ENCODE measurements around the gene PKDCC. TPM values are rescaled to one million over a fixed set of nuclear protein-coding genes. Genes with fewer than 3 reads are reported as not detected.
A peak's percentile ranks its signal among the peaks of the same experiment; 100 is the strongest.

The PKDCC gene
- polyA plus RNA-seq, 2 donors: 3.7 to 6.2 TPM

DNA sequence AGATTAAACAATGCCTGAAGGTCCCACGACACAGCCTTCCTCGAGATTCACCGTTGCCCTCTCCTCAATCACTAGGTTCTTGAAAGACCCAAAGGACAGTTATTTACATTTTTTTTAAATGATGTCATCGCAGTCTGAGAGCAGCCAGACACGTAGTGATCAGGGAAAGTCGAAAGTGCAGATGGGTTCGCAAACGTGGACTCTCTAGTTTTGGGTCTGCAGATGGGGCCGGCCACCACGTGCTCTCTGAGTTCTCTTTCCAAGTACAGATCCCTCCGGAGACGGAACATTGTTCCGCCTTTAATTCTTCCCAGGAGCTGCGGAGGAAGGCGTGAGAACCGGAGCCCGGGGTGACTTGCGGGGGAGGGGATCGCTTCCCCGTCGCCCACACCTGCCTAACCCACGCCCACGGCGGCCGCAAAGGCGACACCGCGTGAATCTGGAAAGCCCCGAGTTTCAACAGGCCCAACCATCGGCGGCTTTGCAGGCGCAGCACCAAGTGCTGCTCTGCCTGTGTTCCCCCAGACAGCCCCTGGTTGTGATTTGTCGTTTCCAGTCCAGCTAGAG, 54.3 kb downstream of the PKDCC start:
- H3K9me3 ChIP-seq (ENCODE audit: control insufficient read depth in 2 of 2, insufficient read depth in 1 of 2, low read depth in 1 of 2, low read length in 1 of 2): no peaks in the 10 kb centered on the region
- H3K4me1 ChIP-seq (ENCODE audit: control insufficient read depth in 2 of 2, insufficient read depth in 2 of 2, low read length in 1 of 2): peaks cover 8 to 10% of the 10 kb centered on the region in 2 donors
- H3K36me3 ChIP-seq (ENCODE audit: control insufficient read depth in 2 of 2, insufficient read depth in 2 of 2, low read length in 1 of 2): no peaks in the 10 kb centered on the region
- WGBS, 2 donors: 4 to 6% methylated on average over 33 of the region's 33 CpGs
- H3K27ac ChIP-seq (ENCODE audit: low read depth in 2 of 2, low read length in 1 of 2): peak overlapping the region; percentile 65 to 77
- no peaks in the 10 kb centered on the region for H3K27me3 ChIP-seq (ENCODE audit: control insufficient read depth in 1 of 2, insufficient read depth in 2 of 2, low read length in 2 of 2)
- H3K4me3 ChIP-seq (ENCODE audit: low read depth in 1 of 2, low read length in 2 of 2): peak overlapping the region; percentile 39 to 46

GRCh38 chr2:42102591-42103450, 55.0 kb downstream of the PKDCC start:
- peaks cover 8 to 10% of the 10 kb centered on the region in 2 donors for H3K4me1 ChIP-seq (ENCODE audit: control insufficient read depth in 2 of 2, insufficient read depth in 2 of 2, low read length in 1 of 2)
- no peaks in the 10 kb centered on the region for H3K9me3 ChIP-seq (ENCODE audit: control insufficient read depth in 2 of 2, insufficient read depth in 1 of 2, low read depth in 1 of 2, low read length in 1 of 2)
- H3K27ac ChIP-seq (ENCODE audit: low read depth in 2 of 2, low read length in 1 of 2): peak overlapping the region; percentile 65 to 70
- no peak overlapping the region for H3K4me3 ChIP-seq (ENCODE audit: low read depth in 1 of 2, low read length in 2 of 2)
- H3K36me3 ChIP-seq (ENCODE audit: control insufficient read depth in 2 of 2, insufficient read depth in 2 of 2, low read length in 1 of 2): no peaks in the 10 kb centered on the region
- WGBS, 2 donors: 53 to 61% methylated on average over 24 to 25 of the region's 25 CpGs
- no peaks in the 10 kb centered on the region for H3K27me3 ChIP-seq (ENCODE audit: control insufficient read depth in 1 of 2, insufficient read depth in 2 of 2, low read length in 2 of 2)

DNA sequence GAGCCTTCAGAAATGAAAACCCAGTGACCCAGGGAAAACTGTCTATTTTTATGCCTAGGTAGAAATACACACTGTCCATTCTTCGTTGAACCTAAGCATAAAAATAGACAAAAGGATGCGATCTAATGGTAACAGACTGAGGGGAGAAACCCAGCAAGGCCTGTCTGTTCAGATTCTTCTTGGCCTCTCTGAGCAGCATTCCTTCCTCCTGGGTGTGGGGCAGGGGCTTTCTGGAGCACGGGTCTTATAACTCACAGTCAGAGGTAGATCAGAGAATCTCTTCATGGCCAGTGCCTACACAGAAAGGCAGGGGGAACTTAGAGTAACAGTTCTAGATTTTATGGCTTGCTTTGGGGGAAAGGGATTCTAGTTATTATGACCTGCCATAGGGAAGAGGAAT, 56.0 kb downstream of the PKDCC start:
- Histone ChIP-seq H3K4me3 (ENCODE audit: low read depth in 1 of 2, low read length in 2 of 2) (no peak overlapping the region), H3K36me3 (ENCODE audit: control insufficient read depth in 2 of 2, insufficient read depth in 2 of 2, low read length in 1 of 2) (no peaks in the 10 kb centered on the region), H3K4me1 (ENCODE audit: control insufficient read depth in 2 of 2, insufficient read depth in 2 of 2, low read length in 1 of 2) (peaks cover 8 to 10% of the 10 kb centered on the region in 2 donors), H3K27ac (ENCODE audit: low read depth in 2 of 2, low read length in 1 of 2) (no peak overlapping the region), H3K27me3 (ENCODE audit: control insufficient read depth in 1 of 2, insufficient read depth in 2 of 2, low read length in 2 of 2) (no peaks in the 10 kb centered on the region), H3K9me3 (ENCODE audit: control insufficient read depth in 2 of 2, insufficient read depth in 1 of 2, low read depth in 1 of 2, low read length in 1 of 2) (no peaks in the 10 kb centered on the region)
- WGBS, 2 donors: 67 to 68% methylated on average over 3 of the region's 3 CpGs

DNA sequence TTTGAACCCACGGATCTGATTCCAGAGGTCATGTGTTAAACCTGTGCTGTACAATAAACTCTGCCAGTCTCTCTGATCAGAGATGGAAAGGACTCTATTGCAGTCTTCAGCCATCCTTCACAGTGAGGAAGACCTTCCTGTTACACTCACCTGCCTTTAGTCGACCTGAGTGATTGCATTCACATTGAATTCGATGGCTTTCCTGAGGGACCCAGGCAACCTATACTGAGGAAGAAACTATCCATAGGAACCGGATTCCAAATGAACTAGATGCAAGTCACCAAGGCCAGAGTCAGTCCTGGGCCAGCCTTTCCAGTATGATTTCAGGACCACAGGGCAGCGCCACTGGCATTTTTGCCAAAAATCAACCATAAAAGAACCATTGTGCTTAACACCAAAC, 56.8 kb downstream of the PKDCC start:
- Histone ChIP-seq H3K9me3 (ENCODE audit: control insufficient read depth in 2 of 2, insufficient read depth in 1 of 2, low read depth in 1 of 2, low read length in 1 of 2) (no peaks in the 10 kb centered on the region), H3K4me1 (ENCODE audit: control insufficient read depth in 2 of 2, insufficient read depth in 2 of 2, low read length in 1 of 2) (peaks cover 5 to 12% of the 10 kb centered on the region in 2 donors), H3K27me3 (ENCODE audit: control insufficient read depth in 1 of 2, insufficient read depth in 2 of 2, low read length in 2 of 2) (no peaks in the 10 kb centered on the region), H3K4me3 (ENCODE audit: low read depth in 1 of 2, low read length in 2 of 2) (no peak overlapping the region), H3K27ac (ENCODE audit: low read depth in 2 of 2, low read length in 1 of 2) (no peak overlapping the region), H3K36me3 (ENCODE audit: control insufficient read depth in 2 of 2, insufficient read depth in 2 of 2, low read length in 1 of 2) (no peaks in the 10 kb centered on the region)
- WGBS, 2 donors: 86 to 89% methylated on average over 5 of the region's 5 CpGs

GRCh38 chr2:42105330-42106256, 57.8 kb downstream of the PKDCC start:
- H3K9me3 ChIP-seq (ENCODE audit: control insufficient read depth in 2 of 2, insufficient read depth in 1 of 2, low read depth in 1 of 2, low read length in 1 of 2): no peaks in the 10 kb centered on the region
- 64 to 68% methylated on average over 14 of the region's 14 CpGs for WGBS, 2 donors
- H3K36me3 ChIP-seq (ENCODE audit: control insufficient read depth in 2 of 2, insufficient read depth in 2 of 2, low read length in 1 of 2): no peaks in the 10 kb centered on the region
- peaks cover 5 to 12% of the 10 kb centered on the region in 2 donors for H3K4me1 ChIP-seq (ENCODE audit: control insufficient read depth in 2 of 2, insufficient read depth in 2 of 2, low read length in 1 of 2)
- no peaks in the 10 kb centered on the region for H3K27me3 ChIP-seq (ENCODE audit: control insufficient read depth in 1 of 2, insufficient read depth in 2 of 2, low read length in 2 of 2)
- no peak overlapping the region for H3K4me3 ChIP-seq (ENCODE audit: low read depth in 1 of 2, low read length in 2 of 2)
- H3K27ac ChIP-seq (ENCODE audit: low read depth in 2 of 2, low read length in 1 of 2): peak overlapping the region; percentile 35 to 69

GRCh38 chr2:42106257-42106816, 58.5 kb downstream of the PKDCC start:
- H3K27ac ChIP-seq (ENCODE audit: low read depth in 2 of 2, low read length in 1 of 2): peak overlapping the region; percentile 51 to 65
- H3K9me3 ChIP-seq (ENCODE audit: control insufficient read depth in 2 of 2, insufficient read depth in 1 of 2, low read depth in 1 of 2, low read length in 1 of 2): no peaks in the 10 kb centered on the region
- H3K36me3 ChIP-seq (ENCODE audit: control insufficient read depth in 2 of 2, insufficient read depth in 2 of 2, low read length in 1 of 2): no peaks in the 10 kb centered on the region
- H3K4me3 ChIP-seq (ENCODE audit: low read depth in 1 of 2, low read length in 2 of 2): no peak overlapping the region
- no peaks in the 10 kb centered on the region for H3K27me3 ChIP-seq (ENCODE audit: control insufficient read depth in 1 of 2, insufficient read depth in 2 of 2, low read length in 2 of 2)
- 80% methylated on average over 10 of the region's 10 CpGs for WGBS, 2 donors
- peaks cover 5 to 9% of the 10 kb centered on the region in 2 donors for H3K4me1 ChIP-seq (ENCODE audit: control insufficient read depth in 2 of 2, insufficient read depth in 2 of 2, low read length in 1 of 2)

- H3K36me3 ChIP-seq (ENCODE audit: control insufficient read depth in 2 of 2, insufficient read depth in 2 of 2, low read length in 1 of 2): no peaks in the 10 kb centered on the region
- 92% methylated on average over 4 of the region's 4 CpGs for whole genome bisulfite sequencing, 2 donors
- H3K27me3 ChIP-seq (ENCODE audit: control insufficient read depth in 1 of 2, insufficient read depth in 2 of 2, low read length in 2 of 2): no peaks in the 10 kb centered on the region
- no peaks in the 10 kb centered on the region for H3K9me3 ChIP-seq (ENCODE audit: control insufficient read depth in 2 of 2, insufficient read depth in 1 of 2, low read depth in 1 of 2, low read length in 1 of 2)
- H3K4me1 ChIP-seq (ENCODE audit: control insufficient read depth in 2 of 2, insufficient read depth in 2 of 2, low read length in 1 of 2): peaks cover 0 to 2% of the 10 kb centered on the region in 2 donors
- no peak overlapping the region for H3K27ac ChIP-seq (ENCODE audit: low read depth in 2 of 2, low read length in 1 of 2)
- H3K4me3 ChIP-seq (ENCODE audit: low read depth in 1 of 2, low read length in 2 of 2): no peak overlapping the region
These were observed 59.6 kb downstream of the PKDCC start for GRCh38 chr2:42107249-42108042.
